OCI-LY3 (cell line): ENCODE results near the gene SPACA4.

Source experiments
- H2AFZ ChIP-seq: fragments of 200-600, 300-600 bp; shearing (Covaris generic); 2 replicates; pipeline ENCODE4 v1.6.0; 2014; ENCODE audit warnings: antibody characterized with exemption, low read depth, low read length
- H3K27ac ChIP-seq: fragments of 200-600, 300-600 bp; sonication (generic); 2 replicates; pipeline ENCODE4 v1.5.1; 2014; ENCODE audit warnings: mild to moderate bottlenecking, low read length, moderate library complexity, mixed read lengths
- H3K27me3 ChIP-seq: fragments of 200-600, 300-600 bp; sonication (generic); 2 replicates; pipeline ENCODE4 v1.6.1; 2014; ENCODE audit warnings: low read depth, low read length, mixed read lengths
- H3K36me3 ChIP-seq: fragments of 200-600, 300-600 bp; sonication (generic); replicated peaks from 2 replicates; pipeline ENCODE3; 2014; ENCODE audit warnings: low read depth, low read length, mixed read lengths
- H3K4me1 ChIP-seq: fragments of 300-600, 200-600 bp; sonication (generic); 2 replicates; pipeline ENCODE4 v1.6.1; 2014; ENCODE audit warnings: low read length, mixed read lengths
- H3K4me2 ChIP-seq: fragments of 200-600, 300-600 bp; sonication (generic); 2 replicates; pipeline ENCODE4 v1.6.1; 2014; ENCODE audit warnings: low read length, mixed read lengths
- H3K4me3 ChIP-seq: fragments of 300-600, 200-600 bp; sonication (generic); 2 replicates; pipeline ENCODE4 v1.5.1; 2014; ENCODE audit warnings: antibody characterized with exemption, mild to moderate bottlenecking, low read length, moderate library complexity
- H3K79me2 ChIP-seq: fragments of 300-600, 200-600 bp; shearing (Covaris generic); 2 replicates; pipeline ENCODE4 v1.6.1; 2014; ENCODE audit warnings: mild to moderate bottlenecking, low read length, mixed read lengths
- H3K9ac ChIP-seq: fragments of 300-600, 200-600 bp; shearing (Covaris generic); 2 replicates; pipeline ENCODE4 v1.6.0; 2014; ENCODE audit warnings: mild to moderate bottlenecking, low read length, moderate library complexity
- H3K9me3 ChIP-seq: fragments of 200-600, 300-600 bp; shearing (Covaris generic); 2 replicates; pipeline ENCODE4 v1.6.1; 2014; ENCODE audit warnings: low read length, mixed read lengths; ENCODE audit not compliant: insufficient read depth
- H4K20me1 ChIP-seq: fragments of 200-600, 300-600 bp; sonication (generic); 2 replicates; pipeline ENCODE4 v1.6.1; 2016; ENCODE audit warnings: low read length, mixed read lengths; ENCODE audit not compliant: insufficient read depth
- CTCF ChIP-seq: fragments of 200-600, 300-600 bp; sonication (generic); IDR thresholded peaks from 2 replicates; pipeline ENCODE4 v1.5.1; 2014; ENCODE audit warnings: antibody characterized with exemption, low read length, low read depth
- EZH2phosphoT487 ChIP-seq: fragments of 200-600 bp; shearing (Covaris generic); IDR thresholded peaks from 2 replicates; pipeline ENCODE4 v1.6.1; 2018; ENCODE audit warnings: antibody characterized with exemption, mixed run types, low read depth

Gene SPACA4

GRCh38 chr19:48627865-48628314 is 21.3 kb downstream of the SPACA4 start:
- Histone ChIP-seq H3K9ac (no peak overlapping the region), H4K20me1 (no peaks in the 10 kb centered on the region), H3K4me2 (no peak overlapping the region), H2AFZ (no peak overlapping the region), H3K36me3 (peaks cover 23% of the 10 kb centered on the region), H3K27me3 (no peaks in the 10 kb centered on the region), H3K79me2 (peaks cover 27% of the 10 kb centered on the region), H3K27ac (no peak overlapping the region), H3K9me3 (no peaks in the 10 kb centered on the region), H3K4me1 (peaks cover 19% of the 10 kb centered on the region), H3K4me3 (no peak overlapping the region)
- no peak for TF ChIP-seq EZH2phosphoT487
- no peak for TF ChIP-seq CTCF

- Histone ChIP-seq H3K27me3 (no peaks in the 10 kb centered on the region), H3K4me2 (no peak overlapping the region), H3K27ac (no peak overlapping the region), H4K20me1 (no peaks in the 10 kb centered on the region), H3K79me2 (peaks cover 26% of the 10 kb centered on the region), H3K9ac (no peak overlapping the region), H3K36me3 (peaks cover 23% of the 10 kb centered on the region), H3K4me3 (no peak overlapping the region), H3K4me1 (peaks cover 22% of the 10 kb centered on the region), H2AFZ (no peak overlapping the region), H3K9me3 (no peaks in the 10 kb centered on the region)
- TF ChIP-seq EZH2phosphoT487 (no peak), CTCF (no peak)
Observed at GRCh38 chr19:48628486-48629296, 22.1 kb downstream of the SPACA4 start.

GRCh38 chr19:48629297-48629598 is 22.7 kb downstream of the SPACA4 start:
- H3K36me3 ChIP-seq: peaks cover 23% of the 10 kb centered on the region
- H3K4me1 ChIP-seq: peaks cover 26% of the 10 kb centered on the region
- no peaks in the 10 kb centered on the region for H4K20me1 ChIP-seq
- H3K4me2 ChIP-seq: no peak overlapping the region
- H3K9me3 ChIP-seq: no peaks in the 10 kb centered on the region
- H3K79me2 ChIP-seq: peaks cover 28% of the 10 kb centered on the region
- H3K27ac ChIP-seq: no peak overlapping the region
- no peak overlapping the region for H3K9ac ChIP-seq
- no peak overlapping the region for H3K4me3 ChIP-seq
- TF ChIP-seq EZH2phosphoT487: no peak
- no peak for TF ChIP-seq CTCF
- no peak overlapping the region for H2AFZ ChIP-seq
- H3K27me3 ChIP-seq: no peaks in the 10 kb centered on the region

GRCh38 chr19:48629599-48630295 is 23.2 kb downstream of the SPACA4 start:
- H2AFZ ChIP-seq: no peak overlapping the region
- peaks cover 23% of the 10 kb centered on the region for H3K79me2 ChIP-seq
- no peaks in the 10 kb centered on the region for H4K20me1 ChIP-seq
- H3K27me3 ChIP-seq: no peaks in the 10 kb centered on the region
- no peaks in the 10 kb centered on the region for H3K9me3 ChIP-seq
- no peak overlapping the region for H3K4me2 ChIP-seq
- H3K36me3 ChIP-seq: peaks cover 23% of the 10 kb centered on the region
- TF ChIP-seq CTCF (no peak), EZH2phosphoT487 (no peak)
- no peak overlapping the region for H3K27ac ChIP-seq
- no peak overlapping the region for H3K4me3 ChIP-seq
- H3K9ac ChIP-seq: no peak overlapping the region
- peaks cover 28% of the 10 kb centered on the region for H3K4me1 ChIP-seq
